Keratinocyte (primary cell): ENCODE results near the gene ANKRD42.

ENCODE experiments used
- EZH2 ChIP-seq: IDR thresholded peaks from one replicate; pipeline ENCODE4 v1.6.1; 2012; ENCODE audit warnings: inconsistent platforms, mild to moderate bottlenecking, low read length, moderate library complexity
- TF ChIP-seq, protein P1 (sequence below), 3 experiments: IDR thresholded peaks in 1 of 3; conservative IDR thresholded peaks in 1 of 3; optimal IDR thresholded peaks in 1 of 3; 2 replicates in 2 of 3; 3 replicates in 1 of 3; pipeline versions ENCODE3 to v1.5.1; 2011; ENCODE audit warnings: low read length in 3 of 3, mild to moderate bottlenecking in 3 of 3, moderate library complexity in 2 of 3, control low read depth in 1 of 3, inconsistent platforms in 1 of 3; ENCODE audit not compliant: insufficient read depth in 2 of 3; ENCODE audit errors: extremely low read depth in 1 of 3

DNA sequence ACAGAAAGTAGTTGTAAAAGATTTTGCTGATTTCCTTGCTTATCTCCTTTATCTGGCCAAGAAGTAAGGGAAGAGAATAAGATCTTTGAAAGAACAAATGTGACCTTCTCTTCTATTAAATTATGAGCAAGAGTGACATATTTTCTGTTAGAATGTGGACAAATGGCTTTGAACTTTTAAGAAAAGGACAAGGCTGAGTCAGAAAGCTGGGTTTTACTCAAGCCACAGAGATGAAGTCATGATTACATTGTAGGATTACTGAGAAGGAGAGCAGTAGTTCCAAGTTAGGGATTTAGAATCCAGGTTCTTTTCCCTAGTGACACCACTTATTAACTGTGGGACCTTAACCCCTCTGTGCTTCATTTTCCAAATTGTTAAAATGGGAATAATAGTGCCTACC lies 79.1 kb downstream of the ANKRD42 start:
- TF ChIP-seq, protein P1, sequence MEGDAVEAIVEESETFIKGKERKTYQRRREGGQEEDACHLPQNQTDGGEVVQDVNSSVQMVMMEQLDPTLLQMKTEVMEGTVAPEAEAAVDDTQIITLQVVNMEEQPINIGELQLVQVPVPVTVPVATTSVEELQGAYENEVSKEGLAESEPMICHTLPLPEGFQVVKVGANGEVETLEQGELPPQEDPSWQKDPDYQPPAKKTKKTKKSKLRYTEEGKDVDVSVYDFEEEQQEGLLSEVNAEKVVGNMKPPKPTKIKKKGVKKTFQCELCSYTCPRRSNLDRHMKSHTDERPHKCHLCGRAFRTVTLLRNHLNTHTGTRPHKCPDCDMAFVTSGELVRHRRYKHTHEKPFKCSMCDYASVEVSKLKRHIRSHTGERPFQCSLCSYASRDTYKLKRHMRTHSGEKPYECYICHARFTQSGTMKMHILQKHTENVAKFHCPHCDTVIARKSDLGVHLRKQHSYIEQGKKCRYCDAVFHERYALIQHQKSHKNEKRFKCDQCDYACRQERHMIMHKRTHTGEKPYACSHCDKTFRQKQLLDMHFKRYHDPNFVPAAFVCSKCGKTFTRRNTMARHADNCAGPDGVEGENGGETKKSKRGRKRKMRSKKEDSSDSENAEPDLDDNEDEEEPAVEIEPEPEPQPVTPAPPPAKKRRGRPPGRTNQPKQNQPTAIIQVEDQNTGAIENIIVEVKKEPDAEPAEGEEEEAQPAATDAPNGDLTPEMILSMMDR (optimal IDR thresholded peaks at IDR 0.05 in 1 of 3, IDR thresholded peaks at IDR 0.05 in 1 of 3, conservative IDR thresholded peaks at IDR 0.05 in 1 of 3; ENCODE audit: extremely low read depth in 1 of 3, insufficient read depth in 2 of 3, low read length in 3 of 3), result no peak
- no peak for TF ChIP-seq EZH2
